Neural cell (in vitro differentiated cells): ENCODE results near the gene ISYNA1. TPM values are rescaled to one million over a fixed set of nuclear protein-coding genes. Genes with fewer than 3 reads are reported as not detected.

ENCODE experiments used
- H2AFZ ChIP-seq: fragments of 200-600, 300-800 bp; sonication (generic), shearing (Covaris generic); 2 replicates; pipeline ENCODE4 v1.6.0; 2014; ENCODE audit warnings: low read depth, mild to moderate bottlenecking, antibody characterized with exemption, low read length, moderate library complexity
- H3F3A ChIP-seq: fragments of 200-600 bp; shearing (Covaris generic); 2 replicates; pipeline ENCODE4 v1.6.1; 2016; ENCODE audit warnings: mild to moderate bottlenecking, moderate library complexity, mixed read lengths, antibody characterized with exemption, low read length; ENCODE audit not compliant: insufficient read depth, poor library complexity, severe bottlenecking
- H3K27ac ChIP-seq: fragments of 200-600, 300-800 bp; sonication (generic), shearing (Covaris generic); 2 replicates; pipeline ENCODE4 v1.5.1; 2014; ENCODE audit warnings: mild to moderate bottlenecking, low read length, moderate library complexity
- H3K27me3 ChIP-seq: fragments of 300-800, 200-600 bp; sonication (generic), shearing (Covaris generic); 2 replicates; pipeline ENCODE4 v1.6.0; 2014; ENCODE audit warnings: mild to moderate bottlenecking, low read depth, low read length, moderate library complexity; ENCODE audit not compliant: insufficient read depth
- H3K36me3 ChIP-seq: fragments of 300-800, 200-600 bp; sonication (generic), shearing (Covaris generic); 2 replicates; pipeline ENCODE4 v1.5.1; 2014; ENCODE audit warnings: mild to moderate bottlenecking, antibody characterized with exemption, low read length, moderate library complexity; ENCODE audit not compliant: insufficient read depth
- H3K4me2 ChIP-seq: fragments of 300-800, 200-600 bp; sonication (generic), shearing (Covaris generic); 2 replicates; pipeline ENCODE4 v1.6.0; 2014; ENCODE audit warnings: mild to moderate bottlenecking, low read length
- H3K4me3 ChIP-seq: fragments of 300-800, 200-600 bp; sonication (generic), shearing (Covaris generic); 2 replicates; pipeline ENCODE4 v1.5.1; 2014; ENCODE audit warnings: mild to moderate bottlenecking, low read length, moderate library complexity
- H3K79me2 ChIP-seq: fragments of 200-600 bp; shearing (Covaris generic); replicated peaks from 2 replicates; pipeline ENCODE4 v1.6.0; 2014; ENCODE audit warnings: mild to moderate bottlenecking, low read length, moderate library complexity; ENCODE audit not compliant: insufficient read depth
- H3K9ac ChIP-seq: fragments of 300-800, 200-600 bp; sonication (generic), shearing (Covaris generic); 2 replicates; pipeline ENCODE4 v1.6.1; 2016; ENCODE audit warnings: mild to moderate bottlenecking, low read length, mixed read lengths
- H3K9me2 ChIP-seq: fragments of 200-600 bp; shearing (Covaris generic); 2 replicates; pipeline ENCODE4 v1.6.1; 2016; ENCODE audit warnings: mild to moderate bottlenecking, low read length, mixed read lengths; ENCODE audit not compliant: insufficient read depth
- H3K9me3 ChIP-seq: fragments of 200-600, 300-800 bp; sonication (generic), shearing (Covaris generic); 2 replicates; pipeline ENCODE4 v1.6.1; 2016; ENCODE audit warnings: mild to moderate bottlenecking, mixed run types, low read length, moderate library complexity, mixed read lengths
- H4K20me1 ChIP-seq: fragments of 200-600 bp; shearing (Covaris generic); 2 replicates; pipeline ENCODE4 v1.6.1; 2016; ENCODE audit warnings: mild to moderate bottlenecking, mixed run types; ENCODE audit not compliant: insufficient read depth
- EP300 ChIP-seq: fragments of 450-650 bp; conservative IDR thresholded peaks from 2 replicates; pipeline ENCODE4 v1.6.1; 2014; ENCODE audit warnings: antibody characterized with exemption, mild to moderate bottlenecking, moderate library complexity; ENCODE audit not compliant: poor library complexity, severe bottlenecking
- EZH2 ChIP-seq: fragments of 200-600, 300-800 bp; shearing (Covaris generic), sonication (generic); IDR thresholded peaks from 2 replicates; pipeline ENCODE4 v1.6.1; 2014; ENCODE audit warnings: antibody characterized with exemption, low read length, borderline replicate concordance, mild to moderate bottlenecking; ENCODE audit not compliant: insufficient read depth, poor library complexity, severe bottlenecking
- MXI1 ChIP-seq: fragments of 450-650 bp; conservative IDR thresholded peaks from 2 replicates; pipeline ENCODE4 v1.6.1; 2014; ENCODE audit warnings: antibody characterized with exemption, mild to moderate bottlenecking; ENCODE audit not compliant: poor library complexity, severe bottlenecking
- POLR2AphosphoS5 ChIP-seq: IDR thresholded peaks from 2 replicates; pipeline ENCODE4 v1.6.1; 2012
- RAD21 ChIP-seq: fragments of 450-650 bp; conservative IDR thresholded peaks from 2 replicates; pipeline ENCODE4 v1.6.1; 2014; ENCODE audit warnings: antibody characterized with exemption, mild to moderate bottlenecking, moderate library complexity
- SMC3 ChIP-seq: fragments of 450-650 bp; conservative IDR thresholded peaks from 2 replicates; pipeline ENCODE4 v1.6.1; 2014; ENCODE audit warnings: antibody characterized with exemption, mild to moderate bottlenecking, moderate library complexity; ENCODE audit not compliant: poor library complexity
- TAF1 ChIP-seq: IDR thresholded peaks from 2 replicates; pipeline ENCODE4 v1.6.1; 2012; ENCODE audit warnings: low read depth
- polyA plus RNA-seq: library from polyadenylated mRNA; depleted of rRNA; stranded (reverse); fragments of >200 nt; gene quantifications from 2 replicates; pipeline ENCODE4 v1.2.3, GENCODE V29; 2014
- TF ChIP-seq, protein P1 (sequence below): IDR thresholded peaks from 2 replicates; pipeline ENCODE4 v1.6.1; 2012; ENCODE audit warnings: borderline replicate concordance
- TF ChIP-seq, protein P2 (sequence below): fragments of 450-650 bp; IDR thresholded peaks from 2 replicates; pipeline ENCODE4 v1.5.1; 2014; ENCODE audit warnings: antibody characterized with exemption, mild to moderate bottlenecking, moderate library complexity; ENCODE audit not compliant: poor library complexity, severe bottlenecking

ISYNA1 gene
- polyA plus RNA-seq, 1 donor from 2014 or later, result 123 TPM

DNA sequence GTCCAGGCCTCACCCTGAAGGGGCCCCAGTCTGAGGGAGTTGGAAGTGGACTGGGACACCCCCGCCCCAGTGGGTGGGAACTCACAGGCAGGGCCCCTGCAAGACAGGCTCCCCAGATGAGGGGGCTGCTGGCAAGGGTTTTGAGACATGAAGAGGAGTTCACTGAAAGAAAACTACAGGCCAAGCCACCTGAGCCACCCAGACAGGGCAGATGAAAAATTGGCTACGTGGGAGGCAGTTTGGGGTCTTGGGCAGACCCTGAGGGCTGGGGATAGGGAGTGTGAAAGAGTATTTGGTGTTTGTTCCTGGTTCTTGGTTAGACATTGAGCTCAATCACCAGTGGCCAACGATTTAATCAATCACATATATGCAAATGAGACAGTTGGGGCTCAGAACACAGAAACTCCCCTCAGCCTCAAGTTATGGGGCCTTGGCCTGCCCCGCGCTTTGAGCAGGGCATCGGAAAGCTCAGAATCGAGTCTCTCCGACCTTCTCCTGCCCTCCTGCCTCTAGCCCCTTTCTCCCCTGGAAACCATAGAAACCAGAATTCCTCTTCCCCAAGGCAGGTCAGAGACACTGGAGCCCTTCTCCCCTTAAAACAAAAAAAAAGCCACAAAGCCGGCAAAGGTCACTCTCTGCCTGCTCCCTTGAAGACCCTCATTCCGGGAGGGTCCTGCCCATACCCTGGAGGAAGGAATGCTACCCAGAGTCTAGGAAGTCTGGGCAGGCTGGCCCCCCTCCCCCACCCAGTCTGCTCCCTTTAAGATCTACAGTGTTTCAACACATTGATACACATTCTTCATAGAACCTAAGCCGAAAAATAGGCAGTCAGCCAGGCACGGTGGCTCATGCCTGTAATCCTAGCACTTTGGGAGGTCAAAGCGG lies 1.3 kb upstream of the ISYNA1 start:
- H3K9ac ChIP-seq, result no peak overlapping the region
- H3K9me3 ChIP-seq, result no peaks in the 10 kb centered on the region
- H3K4me2 ChIP-seq, result no peak overlapping the region
- no peak overlapping the region for H3K27ac ChIP-seq
- H2AFZ ChIP-seq, result no peak overlapping the region
- peaks cover 3% of the 10 kb centered on the region for H3F3A ChIP-seq
- TF ChIP-seq POLR2AphosphoS5 (no peak), EP300 (no peak), MXI1 (no peak), TAF1 (no peak), EZH2 (no peak), RAD21 (no peak), SMC3 (no peak)
- TF ChIP-seq, protein P1, sequence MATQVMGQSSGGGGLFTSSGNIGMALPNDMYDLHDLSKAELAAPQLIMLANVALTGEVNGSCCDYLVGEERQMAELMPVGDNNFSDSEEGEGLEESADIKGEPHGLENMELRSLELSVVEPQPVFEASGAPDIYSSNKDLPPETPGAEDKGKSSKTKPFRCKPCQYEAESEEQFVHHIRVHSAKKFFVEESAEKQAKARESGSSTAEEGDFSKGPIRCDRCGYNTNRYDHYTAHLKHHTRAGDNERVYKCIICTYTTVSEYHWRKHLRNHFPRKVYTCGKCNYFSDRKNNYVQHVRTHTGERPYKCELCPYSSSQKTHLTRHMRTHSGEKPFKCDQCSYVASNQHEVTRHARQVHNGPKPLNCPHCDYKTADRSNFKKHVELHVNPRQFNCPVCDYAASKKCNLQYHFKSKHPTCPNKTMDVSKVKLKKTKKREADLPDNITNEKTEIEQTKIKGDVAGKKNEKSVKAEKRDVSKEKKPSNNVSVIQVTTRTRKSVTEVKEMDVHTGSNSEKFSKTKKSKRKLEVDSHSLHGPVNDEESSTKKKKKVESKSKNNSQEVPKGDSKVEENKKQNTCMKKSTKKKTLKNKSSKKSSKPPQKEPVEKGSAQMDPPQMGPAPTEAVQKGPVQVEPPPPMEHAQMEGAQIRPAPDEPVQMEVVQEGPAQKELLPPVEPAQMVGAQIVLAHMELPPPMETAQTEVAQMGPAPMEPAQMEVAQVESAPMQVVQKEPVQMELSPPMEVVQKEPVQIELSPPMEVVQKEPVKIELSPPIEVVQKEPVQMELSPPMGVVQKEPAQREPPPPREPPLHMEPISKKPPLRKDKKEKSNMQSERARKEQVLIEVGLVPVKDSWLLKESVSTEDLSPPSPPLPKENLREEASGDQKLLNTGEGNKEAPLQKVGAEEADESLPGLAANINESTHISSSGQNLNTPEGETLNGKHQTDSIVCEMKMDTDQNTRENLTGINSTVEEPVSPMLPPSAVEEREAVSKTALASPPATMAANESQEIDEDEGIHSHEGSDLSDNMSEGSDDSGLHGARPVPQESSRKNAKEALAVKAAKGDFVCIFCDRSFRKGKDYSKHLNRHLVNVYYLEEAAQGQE, result no peak
- TF ChIP-seq, protein P2, sequence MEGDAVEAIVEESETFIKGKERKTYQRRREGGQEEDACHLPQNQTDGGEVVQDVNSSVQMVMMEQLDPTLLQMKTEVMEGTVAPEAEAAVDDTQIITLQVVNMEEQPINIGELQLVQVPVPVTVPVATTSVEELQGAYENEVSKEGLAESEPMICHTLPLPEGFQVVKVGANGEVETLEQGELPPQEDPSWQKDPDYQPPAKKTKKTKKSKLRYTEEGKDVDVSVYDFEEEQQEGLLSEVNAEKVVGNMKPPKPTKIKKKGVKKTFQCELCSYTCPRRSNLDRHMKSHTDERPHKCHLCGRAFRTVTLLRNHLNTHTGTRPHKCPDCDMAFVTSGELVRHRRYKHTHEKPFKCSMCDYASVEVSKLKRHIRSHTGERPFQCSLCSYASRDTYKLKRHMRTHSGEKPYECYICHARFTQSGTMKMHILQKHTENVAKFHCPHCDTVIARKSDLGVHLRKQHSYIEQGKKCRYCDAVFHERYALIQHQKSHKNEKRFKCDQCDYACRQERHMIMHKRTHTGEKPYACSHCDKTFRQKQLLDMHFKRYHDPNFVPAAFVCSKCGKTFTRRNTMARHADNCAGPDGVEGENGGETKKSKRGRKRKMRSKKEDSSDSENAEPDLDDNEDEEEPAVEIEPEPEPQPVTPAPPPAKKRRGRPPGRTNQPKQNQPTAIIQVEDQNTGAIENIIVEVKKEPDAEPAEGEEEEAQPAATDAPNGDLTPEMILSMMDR, result no peak
- no peaks in the 10 kb centered on the region for H4K20me1 ChIP-seq
- no peaks in the 10 kb centered on the region for H3K27me3 ChIP-seq
- no peaks in the 10 kb centered on the region for H3K9me2 ChIP-seq
- no peaks in the 10 kb centered on the region for H3K79me2 ChIP-seq
- H3K4me3 ChIP-seq, result no peak overlapping the region
- no peaks in the 10 kb centered on the region for H3K36me3 ChIP-seq

DNA sequence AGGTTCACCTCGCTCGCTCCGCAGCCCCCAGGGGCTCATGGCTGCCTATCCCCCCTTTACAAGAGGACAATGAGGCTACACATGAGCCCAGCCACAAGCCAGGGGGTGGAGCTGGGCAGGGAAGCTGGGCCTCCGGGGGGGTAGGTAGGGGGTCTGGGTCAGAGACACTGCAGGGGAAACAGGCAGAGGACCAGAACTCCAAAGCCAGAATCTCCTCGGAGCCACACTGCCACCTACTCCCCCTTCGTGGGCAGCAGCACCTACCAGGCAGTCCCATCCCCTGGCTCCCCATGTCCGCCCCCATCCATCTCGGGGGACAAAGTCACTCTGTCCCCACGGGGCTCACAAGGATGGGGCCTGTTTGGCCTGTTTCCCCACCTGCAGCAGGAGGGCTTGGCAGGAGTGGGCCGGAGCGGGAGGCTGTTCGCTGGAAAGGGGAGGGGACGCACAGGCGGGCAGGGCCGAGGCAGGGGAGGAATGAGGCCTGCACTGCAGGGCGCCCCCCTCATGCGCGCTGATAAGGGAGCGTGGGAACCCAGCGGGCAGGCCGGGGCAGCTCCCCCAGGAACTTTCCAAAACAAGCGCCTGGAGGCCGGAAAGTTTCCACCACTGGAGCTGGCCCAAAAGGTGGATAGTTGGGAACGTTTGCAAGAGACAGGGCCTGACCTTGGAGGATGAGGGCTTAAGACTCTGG lies 545 bp upstream of the ISYNA1 start:
- H3K27ac ChIP-seq, result no peak overlapping the region
- no peaks in the 10 kb centered on the region for H4K20me1 ChIP-seq
- H3K9me3 ChIP-seq, result no peaks in the 10 kb centered on the region
- H3K36me3 ChIP-seq, result no peaks in the 10 kb centered on the region
- peak overlapping the region; percentile 89 for H3K4me3 ChIP-seq
- TF ChIP-seq POLR2AphosphoS5 (no peak), RAD21 (no peak), MXI1 (no peak), SMC3 (no peak), TAF1 (no peak), EZH2 (no peak), EP300 (no peak)
- TF ChIP-seq, protein P2, result no peak
- TF ChIP-seq, protein P1, result no peak
- H3K4me2 ChIP-seq, result peak overlapping the region; percentile 14
- no peaks in the 10 kb centered on the region for H3K79me2 ChIP-seq
- H2AFZ ChIP-seq, result no peak overlapping the region
- no peaks in the 10 kb centered on the region for H3K9me2 ChIP-seq
- H3K27me3 ChIP-seq, result no peaks in the 10 kb centered on the region
- peaks cover 3% of the 10 kb centered on the region for H3F3A ChIP-seq
- H3K9ac ChIP-seq, result peak overlapping the region; percentile 76
